ENCODE measurements around the gene TUBB2B. TPM values are rescaled to one million over a fixed set of nuclear protein-coding genes. Genes with fewer than 3 reads are reported as not detected.

The TUBB2B gene
- total RNA-seq, 1 donor from 2014 or later = 144 TPM

DNA sequence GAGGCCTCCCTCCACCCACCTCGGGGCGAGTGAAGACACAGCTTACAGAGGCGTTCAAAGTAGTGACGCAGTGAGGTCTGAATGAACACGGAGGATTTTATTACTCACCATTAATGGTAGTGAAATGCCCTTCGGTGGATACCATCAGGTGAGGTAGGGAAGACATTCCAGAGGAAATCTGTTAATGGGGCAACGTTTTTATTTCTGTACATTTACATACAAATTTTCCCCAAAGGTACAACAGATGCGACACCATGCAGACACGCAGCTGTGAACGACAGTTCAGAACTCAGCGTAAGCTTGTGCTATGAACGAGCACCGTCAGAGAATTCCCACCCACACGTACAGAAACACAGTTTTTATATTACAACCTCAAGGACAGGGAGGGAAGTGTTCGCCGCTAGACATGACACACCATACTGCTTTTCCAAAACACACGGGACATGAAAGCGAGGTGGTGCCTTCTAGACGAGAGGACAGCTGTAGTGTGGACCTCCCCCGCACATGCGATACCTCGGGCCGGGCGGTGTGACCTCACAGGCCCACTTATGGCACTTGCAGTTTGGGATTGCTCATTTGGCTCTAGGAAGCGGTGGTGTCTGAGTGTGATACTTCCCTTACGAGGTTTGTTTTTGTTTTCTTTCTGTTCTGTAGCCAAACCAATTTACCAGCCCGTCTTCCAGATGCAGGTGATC lies 42.0 kb upstream of the TUBB2B start:
- TF ChIP-seq EZH2 (IDR thresholded peaks at IDR 0.05; ENCODE audit: insufficient read depth, low read length) = no peak
- TF ChIP-seq, protein P1, sequence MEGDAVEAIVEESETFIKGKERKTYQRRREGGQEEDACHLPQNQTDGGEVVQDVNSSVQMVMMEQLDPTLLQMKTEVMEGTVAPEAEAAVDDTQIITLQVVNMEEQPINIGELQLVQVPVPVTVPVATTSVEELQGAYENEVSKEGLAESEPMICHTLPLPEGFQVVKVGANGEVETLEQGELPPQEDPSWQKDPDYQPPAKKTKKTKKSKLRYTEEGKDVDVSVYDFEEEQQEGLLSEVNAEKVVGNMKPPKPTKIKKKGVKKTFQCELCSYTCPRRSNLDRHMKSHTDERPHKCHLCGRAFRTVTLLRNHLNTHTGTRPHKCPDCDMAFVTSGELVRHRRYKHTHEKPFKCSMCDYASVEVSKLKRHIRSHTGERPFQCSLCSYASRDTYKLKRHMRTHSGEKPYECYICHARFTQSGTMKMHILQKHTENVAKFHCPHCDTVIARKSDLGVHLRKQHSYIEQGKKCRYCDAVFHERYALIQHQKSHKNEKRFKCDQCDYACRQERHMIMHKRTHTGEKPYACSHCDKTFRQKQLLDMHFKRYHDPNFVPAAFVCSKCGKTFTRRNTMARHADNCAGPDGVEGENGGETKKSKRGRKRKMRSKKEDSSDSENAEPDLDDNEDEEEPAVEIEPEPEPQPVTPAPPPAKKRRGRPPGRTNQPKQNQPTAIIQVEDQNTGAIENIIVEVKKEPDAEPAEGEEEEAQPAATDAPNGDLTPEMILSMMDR (IDR thresholded peaks at IDR 0.05; ENCODE audit: insufficient read depth, low read depth, low read length) = no peak
- Histone ChIP-seq H2AFZ (ENCODE audit: low read depth, low read length) (no peak overlapping the region), H3K9ac (ENCODE audit: low read length) (no peak overlapping the region), H3K79me2 (ENCODE audit: insufficient read depth, low read length) (peaks cover 41% of the 10 kb centered on the region), H3K36me3 (ENCODE audit: insufficient read depth, low read length) (peaks cover 22% of the 10 kb centered on the region), H3K9me3 (ENCODE audit: insufficient read depth, low read depth, low read length) (no peaks in the 10 kb centered on the region), H3K4me2 (ENCODE audit: low read length) (no peak overlapping the region), H3K27ac (ENCODE audit: low read depth, low read length) (no peak overlapping the region), H3K27me3 (ENCODE audit: insufficient read depth, low read length) (no peaks in the 10 kb centered on the region), H4K20me1 (ENCODE audit: insufficient read depth, low read length) (peaks cover 66% of the 10 kb centered on the region), H3K4me1 (ENCODE audit: insufficient read depth, low read length) (no peaks in the 10 kb centered on the region), H3K4me3 (ENCODE audit: insufficient read depth, low read depth, low read length) (no peak overlapping the region)
- FAIRE-seq (no peak), DNase-seq (ENCODE audit: low read depth) (no peak)
- H3K4me1 Mint-ChIP-seq (ENCODE audit: low read depth, unreplicated experiment) = peaks cover 2% of the 10 kb centered on the region
- no peak overlapping the region for H3K4me3 Mint-ChIP-seq (ENCODE audit: unreplicated experiment)
- peaks cover 16% of the 10 kb centered on the region for H3K36me3 Mint-ChIP-seq (ENCODE audit: low read depth, unreplicated experiment)
- no peak overlapping the region for H3K27ac Mint-ChIP-seq (ENCODE audit: unreplicated experiment)
- H3K27me3 Mint-ChIP-seq (ENCODE audit: low read depth, unreplicated experiment) = no peaks in the 10 kb centered on the region
- H3K9me3 Mint-ChIP-seq (ENCODE audit: unreplicated experiment) = no peaks in the 10 kb centered on the region

DNA sequence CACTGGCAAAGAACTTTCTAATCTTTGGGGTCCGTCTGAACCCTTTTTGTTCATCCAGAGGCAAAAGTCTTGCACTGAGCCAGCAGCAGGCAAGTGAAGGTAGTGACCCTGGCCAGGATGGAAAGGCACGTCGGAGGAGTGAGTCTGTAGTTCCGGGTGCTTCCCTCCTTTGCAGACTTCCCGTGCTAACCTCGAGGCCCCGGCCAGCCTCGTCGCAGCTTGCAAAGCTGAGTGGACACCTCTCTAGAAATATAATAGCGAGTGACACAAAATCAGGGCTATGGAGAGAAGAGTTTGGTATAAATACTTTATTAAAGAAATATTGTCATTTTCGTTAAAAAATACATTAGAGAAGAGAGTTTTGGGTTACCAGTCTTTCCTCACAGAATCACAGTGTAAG lies 41.2 kb upstream of the TUBB2B start:
- H3K36me3 ChIP-seq (ENCODE audit: insufficient read depth, low read length) = peaks cover 27% of the 10 kb centered on the region
- no peaks in the 10 kb centered on the region for H3K4me1 ChIP-seq (ENCODE audit: insufficient read depth, low read length)
- H3K79me2 ChIP-seq (ENCODE audit: insufficient read depth, low read length) = peaks cover 48% of the 10 kb centered on the region
- Mint-ChIP-seq H3K4me1 (ENCODE audit: low read depth, unreplicated experiment) (peaks cover under 1% of the 10 kb centered on the region), H3K27ac (ENCODE audit: unreplicated experiment) (no peak overlapping the region), H3K36me3 (ENCODE audit: low read depth, unreplicated experiment) (peaks cover 15% of the 10 kb centered on the region), H3K4me3 (ENCODE audit: unreplicated experiment) (no peak overlapping the region), H3K9me3 (ENCODE audit: unreplicated experiment) (no peaks in the 10 kb centered on the region), H3K27me3 (ENCODE audit: low read depth, unreplicated experiment) (no peaks in the 10 kb centered on the region)
- H3K27me3 ChIP-seq (ENCODE audit: insufficient read depth, low read length) = no peaks in the 10 kb centered on the region
- FAIRE-seq (no peak), DNase-seq (ENCODE audit: low read depth) (no peak)
- H3K4me3 ChIP-seq (ENCODE audit: insufficient read depth, low read depth, low read length) = no peak overlapping the region
- no peaks in the 10 kb centered on the region for H3K9me3 ChIP-seq (ENCODE audit: insufficient read depth, low read depth, low read length)
- no peak overlapping the region for H3K27ac ChIP-seq (ENCODE audit: low read depth, low read length)
- TF ChIP-seq, protein P1 (IDR thresholded peaks at IDR 0.05; ENCODE audit: insufficient read depth, low read depth, low read length) = no peak
- TF ChIP-seq EZH2 (IDR thresholded peaks at IDR 0.05; ENCODE audit: insufficient read depth, low read length) = no peak
- peaks cover 66% of the 10 kb centered on the region for H4K20me1 ChIP-seq (ENCODE audit: insufficient read depth, low read length)
- no peak overlapping the region for H3K9ac ChIP-seq (ENCODE audit: low read length)
- no peak overlapping the region for H3K4me2 ChIP-seq (ENCODE audit: low read length)
- no peak overlapping the region for H2AFZ ChIP-seq (ENCODE audit: low read depth, low read length)

DNA sequence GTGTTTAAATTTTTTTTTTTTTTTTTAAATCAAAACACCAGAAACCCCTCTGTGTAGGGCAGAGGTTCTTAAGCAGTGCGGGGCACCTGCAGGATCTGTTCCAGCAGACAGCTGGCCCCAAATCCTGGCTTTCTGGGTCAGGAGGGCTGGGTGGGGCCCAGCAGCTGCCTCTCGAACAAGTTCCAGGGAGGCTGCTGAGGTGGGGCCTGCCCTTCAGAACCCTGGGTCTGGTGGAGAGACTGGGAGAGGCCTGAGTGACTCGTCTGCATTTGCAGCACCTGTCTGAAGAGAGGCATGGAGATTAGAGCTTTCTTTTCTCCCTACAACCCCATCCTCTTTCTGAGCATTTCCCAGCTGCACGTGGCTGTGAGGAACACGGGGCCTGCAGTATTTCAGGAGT lies 39.7 kb upstream of the TUBB2B start:
- no peak overlapping the region for H3K4me3 ChIP-seq (ENCODE audit: insufficient read depth, low read depth, low read length)
- Mint-ChIP-seq H3K4me3 (ENCODE audit: unreplicated experiment) (no peak overlapping the region), H3K9me3 (ENCODE audit: unreplicated experiment) (no peaks in the 10 kb centered on the region), H3K4me1 (ENCODE audit: low read depth, unreplicated experiment) (peaks cover 2% of the 10 kb centered on the region), H3K27ac (ENCODE audit: unreplicated experiment) (no peak overlapping the region), H3K36me3 (ENCODE audit: low read depth, unreplicated experiment) (peaks cover 13% of the 10 kb centered on the region), H3K27me3 (ENCODE audit: low read depth, unreplicated experiment) (no peaks in the 10 kb centered on the region)
- no peaks in the 10 kb centered on the region for H3K4me1 ChIP-seq (ENCODE audit: insufficient read depth, low read length)
- no peak overlapping the region for H3K4me2 ChIP-seq (ENCODE audit: low read length)
- peaks cover 63% of the 10 kb centered on the region for H3K79me2 ChIP-seq (ENCODE audit: insufficient read depth, low read length)
- H3K9me3 ChIP-seq (ENCODE audit: insufficient read depth, low read depth, low read length) = no peaks in the 10 kb centered on the region
- DNase-seq (ENCODE audit: low read depth) (no peak), FAIRE-seq (no peak)
- H3K27ac ChIP-seq (ENCODE audit: low read depth, low read length) = no peak overlapping the region
- peaks cover 23% of the 10 kb centered on the region for H3K36me3 ChIP-seq (ENCODE audit: insufficient read depth, low read length)
- TF ChIP-seq, protein P1 (IDR thresholded peaks at IDR 0.05; ENCODE audit: insufficient read depth, low read depth, low read length) = no peak
- TF ChIP-seq EZH2 (IDR thresholded peaks at IDR 0.05; ENCODE audit: insufficient read depth, low read length) = no peak
- H2AFZ ChIP-seq (ENCODE audit: low read depth, low read length) = no peak overlapping the region
- no peaks in the 10 kb centered on the region for H3K27me3 ChIP-seq (ENCODE audit: insufficient read depth, low read length)
- peaks cover 71% of the 10 kb centered on the region for H4K20me1 ChIP-seq (ENCODE audit: insufficient read depth, low read length)
- no peak overlapping the region for H3K9ac ChIP-seq (ENCODE audit: low read length)
